Neural progenitor cell (in vitro differentiated cells): ENCODE results near the gene CCNJ. TPM values are rescaled to one million over a fixed set of nuclear protein-coding genes. Genes with fewer than 3 reads are reported as not detected.

Source experiments
- DNase-seq: peaks from one replicate; pipeline ENCODE4 v3.0.0-alpha.2; 2016; ENCODE audit warnings: low spot score
- H2AFZ ChIP-seq: fragments of 200-600 bp; sonication (generic); replicated peaks from 2 replicates; pipeline ENCODE4 v1.6.1; 2016; ENCODE audit warnings: antibody characterized with exemption
- H3F3A ChIP-seq: fragments of 200-600 bp; sonication (generic); 2 replicates; pipeline ENCODE4 v1.6.1; 2016; ENCODE audit warnings: antibody characterized with exemption, low read depth
- H3K27ac ChIP-seq: fragments of 200-600 bp; sonication (generic); 2 replicates; pipeline ENCODE4 v1.5.1; 2016; ENCODE audit warnings: mild to moderate bottlenecking
- H3K27me3 ChIP-seq: fragments of 200-600 bp; sonication (generic); 2 replicates; pipeline ENCODE4 v1.6.1; 2016; ENCODE audit warnings: mild to moderate bottlenecking, moderate library complexity
- H3K36me3 ChIP-seq: fragments of 200-600 bp; sonication (generic); 2 replicates; pipeline ENCODE4 v1.5.1; 2016
- H3K4me1 ChIP-seq: fragments of 200-600 bp; sonication (generic); 2 replicates; pipeline ENCODE4 v1.6.1; 2016; ENCODE audit warnings: mixed run types
- H3K4me2 ChIP-seq: fragments of 200-600 bp; sonication (generic); 2 replicates; pipeline ENCODE4 v1.6.1; 2016
- H3K4me3 ChIP-seq: fragments of 200-600 bp; sonication (generic); 2 replicates; pipeline ENCODE4 v1.5.1; 2016
- H3K79me2 ChIP-seq: fragments of 200-600 bp; sonication (generic); 2 replicates; pipeline ENCODE4 v1.6.1; 2016; ENCODE audit warnings: low read depth
- H3K9ac ChIP-seq: fragments of 200-600 bp; sonication (generic); 2 replicates; pipeline ENCODE4 v1.6.1; 2016
- H3K9me3 ChIP-seq: fragments of 200-600 bp; sonication (generic); 2 replicates; pipeline ENCODE4 v1.5.1; 2016; ENCODE audit warnings: low read depth
- H4K20me1 ChIP-seq: fragments of 200-600 bp; sonication (generic); 2 replicates; pipeline ENCODE4 v1.6.1; 2016; ENCODE audit warnings: low read depth
- H3K27ac Mint-ChIP-seq: 3 replicates; pipeline ENCODE4 v1.8.0; 2021; ENCODE audit warnings: mixed read lengths
- H3K27me3 Mint-ChIP-seq: 2 replicates; pipeline ENCODE4 v1.8.0; 2022; ENCODE audit warnings: low read depth, mild to moderate bottlenecking, inconsistent platforms, moderate library complexity, mixed read lengths; ENCODE audit not compliant: insufficient read depth
- H3K36me3 Mint-ChIP-seq: 3 replicates; pipeline ENCODE4 v1.8.0; 2021; ENCODE audit warnings: mixed read lengths
- H3K4me1 Mint-ChIP-seq: 3 replicates; pipeline ENCODE4 v1.8.0; 2021; ENCODE audit warnings: mixed read lengths
- H3K4me3 Mint-ChIP-seq: 3 replicates; pipeline ENCODE4 v1.8.0; 2021; ENCODE audit warnings: mild to moderate bottlenecking, moderate library complexity, mixed read lengths
- H3K9me3 Mint-ChIP-seq: 3 replicates; pipeline ENCODE4 v1.8.0; 2020; ENCODE audit warnings: mixed read lengths
- CTCF ChIP-seq: fragments of 200-600 bp; sonication (generic); IDR thresholded peaks from 2 replicates; pipeline ENCODE4 v1.5.1; 2017; ENCODE audit warnings: antibody characterized with exemption, mild to moderate bottlenecking
- EZH2 ChIP-seq: fragments of 200-600 bp; sonication (generic); IDR thresholded peaks from 2 replicates; pipeline ENCODE4 v1.6.1; 2017; ENCODE audit warnings: antibody characterized with exemption, mild to moderate bottlenecking, moderate library complexity
- EZH2phosphoT487 ChIP-seq: fragments of 200-600 bp; sonication (generic); IDR thresholded peaks from 2 replicates; pipeline ENCODE4 v1.6.1; 2017; ENCODE audit warnings: antibody characterized with exemption
- total RNA-seq: library from RNA; depleted of rRNA; stranded (reverse); fragments of >200 nt; gene quantifications from 2 replicates; pipeline ENCODE4 v1.2.3, GENCODE V29; 2015; ENCODE audit warnings: low replicate concordance

CCNJ gene
- total RNA-seq, 1 donor from 2014 or later: 43.4 TPM

- H3K36me3 ChIP-seq: no peaks in the 10 kb centered on the region
- no peak overlapping the region for H3K4me3 ChIP-seq
- no peak overlapping the region for H3K4me2 ChIP-seq
- H3K27me3 ChIP-seq: no peaks in the 10 kb centered on the region
- H3K9ac ChIP-seq: no peak overlapping the region
- no peak overlapping the region for H3K27ac Mint-ChIP-seq
- no peaks in the 10 kb centered on the region for H3F3A ChIP-seq
- H3K9me3 Mint-ChIP-seq: no peaks in the 10 kb centered on the region
- no peaks in the 10 kb centered on the region for H4K20me1 ChIP-seq
- H3K4me3 Mint-ChIP-seq: no peak overlapping the region
- no peak for TF ChIP-seq EZH2
- TF ChIP-seq CTCF: no peak
- H2AFZ ChIP-seq: no peak overlapping the region
- H3K27me3 Mint-ChIP-seq: no peaks in the 10 kb centered on the region
- no peaks in the 10 kb centered on the region for H3K9me3 ChIP-seq
- no peaks in the 10 kb centered on the region for H3K79me2 ChIP-seq
- no peaks in the 10 kb centered on the region for H3K36me3 Mint-ChIP-seq
- H3K4me1 ChIP-seq: no peaks in the 10 kb centered on the region
- no peaks in the 10 kb centered on the region for H3K4me1 Mint-ChIP-seq
- no peak overlapping the region for H3K27ac ChIP-seq
- no peak for DNase-seq
Measured at GRCh38 chr10:96093948-96094347, 50.6 kb downstream of the CCNJ start.

GRCh38 chr10:96096958-96097357, 53.6 kb downstream of the CCNJ start:
- no peak overlapping the region for H3K4me3 ChIP-seq
- no peak overlapping the region for H3K4me3 Mint-ChIP-seq
- no peaks in the 10 kb centered on the region for H3K36me3 ChIP-seq
- H3K27me3 Mint-ChIP-seq: peaks cover 5% of the 10 kb centered on the region
- H3K4me2 ChIP-seq: no peak overlapping the region
- H3K79me2 ChIP-seq: no peaks in the 10 kb centered on the region
- no peak overlapping the region for H3K27ac ChIP-seq
- no peaks in the 10 kb centered on the region for H3K36me3 Mint-ChIP-seq
- TF ChIP-seq CTCF: no peak
- TF ChIP-seq EZH2phosphoT487: no peak
- no peak for TF ChIP-seq EZH2
- no peak overlapping the region for H2AFZ ChIP-seq
- DNase-seq: no peak
- H3K9ac ChIP-seq: no peak overlapping the region
- H3K9me3 ChIP-seq: no peaks in the 10 kb centered on the region
- no peaks in the 10 kb centered on the region for H3K27me3 ChIP-seq
- no peaks in the 10 kb centered on the region for H3K9me3 Mint-ChIP-seq
- no peak overlapping the region for H3K27ac Mint-ChIP-seq
- no peaks in the 10 kb centered on the region for H3K4me1 ChIP-seq
- no peaks in the 10 kb centered on the region for H3F3A ChIP-seq
- H3K4me1 Mint-ChIP-seq: no peaks in the 10 kb centered on the region
- H4K20me1 ChIP-seq: no peaks in the 10 kb centered on the region

GRCh38 chr10:96097865-96098264, 54.5 kb downstream of the CCNJ start:
- Histone ChIP-seq H3K79me2 (no peaks in the 10 kb centered on the region), H3F3A (no peaks in the 10 kb centered on the region), H2AFZ (no peak overlapping the region), H3K4me2 (no peak overlapping the region), H4K20me1 (no peaks in the 10 kb centered on the region), H3K9me3 (no peaks in the 10 kb centered on the region), H3K27ac (no peak overlapping the region), H3K36me3 (no peaks in the 10 kb centered on the region), H3K4me3 (no peak overlapping the region), H3K9ac (no peak overlapping the region), H3K4me1 (no peaks in the 10 kb centered on the region), H3K27me3 (no peaks in the 10 kb centered on the region)
- Mint-ChIP-seq H3K4me1 (no peaks in the 10 kb centered on the region), H3K36me3 (no peaks in the 10 kb centered on the region), H3K4me3 (no peak overlapping the region), H3K9me3 (no peaks in the 10 kb centered on the region), H3K27ac (no peak overlapping the region), H3K27me3 (peaks cover 5% of the 10 kb centered on the region)
- no peak for DNase-seq
- TF ChIP-seq EZH2phosphoT487: no peak
- TF ChIP-seq EZH2: no peak
- no peak for TF ChIP-seq CTCF

GRCh38 chr10:96107623-96108038, 64.2 kb downstream of the CCNJ start:
- Histone ChIP-seq H3K36me3 (no peaks in the 10 kb centered on the region), H4K20me1 (no peaks in the 10 kb centered on the region), H3K9ac (no peak overlapping the region), H2AFZ (peak overlapping the region; percentile 73), H3K79me2 (no peaks in the 10 kb centered on the region), H3K27ac (no peak overlapping the region), H3F3A (no peaks in the 10 kb centered on the region), H3K4me2 (no peak overlapping the region), H3K4me3 (no peak overlapping the region), H3K4me1 (no peaks in the 10 kb centered on the region), H3K9me3 (no peaks in the 10 kb centered on the region), H3K27me3 (no peaks in the 10 kb centered on the region)
- Mint-ChIP-seq H3K4me3 (no peak overlapping the region), H3K9me3 (peaks cover 10% of the 10 kb centered on the region), H3K27me3 (no peaks in the 10 kb centered on the region), H3K4me1 (no peaks in the 10 kb centered on the region), H3K27ac (no peak overlapping the region), H3K36me3 (no peaks in the 10 kb centered on the region)
- no peak for TF ChIP-seq EZH2
- TF ChIP-seq CTCF: no peak
- TF ChIP-seq EZH2phosphoT487: no peak
- no peak for DNase-seq
